ENCODE results near the gene PKNOX2. TPM values are rescaled to one million over a fixed set of nuclear protein-coding genes. Genes with fewer than 3 reads are reported as not detected.

Gene PKNOX2
- polyA plus RNA-seq, 1 experiment = 0.02 TPM

DNA sequence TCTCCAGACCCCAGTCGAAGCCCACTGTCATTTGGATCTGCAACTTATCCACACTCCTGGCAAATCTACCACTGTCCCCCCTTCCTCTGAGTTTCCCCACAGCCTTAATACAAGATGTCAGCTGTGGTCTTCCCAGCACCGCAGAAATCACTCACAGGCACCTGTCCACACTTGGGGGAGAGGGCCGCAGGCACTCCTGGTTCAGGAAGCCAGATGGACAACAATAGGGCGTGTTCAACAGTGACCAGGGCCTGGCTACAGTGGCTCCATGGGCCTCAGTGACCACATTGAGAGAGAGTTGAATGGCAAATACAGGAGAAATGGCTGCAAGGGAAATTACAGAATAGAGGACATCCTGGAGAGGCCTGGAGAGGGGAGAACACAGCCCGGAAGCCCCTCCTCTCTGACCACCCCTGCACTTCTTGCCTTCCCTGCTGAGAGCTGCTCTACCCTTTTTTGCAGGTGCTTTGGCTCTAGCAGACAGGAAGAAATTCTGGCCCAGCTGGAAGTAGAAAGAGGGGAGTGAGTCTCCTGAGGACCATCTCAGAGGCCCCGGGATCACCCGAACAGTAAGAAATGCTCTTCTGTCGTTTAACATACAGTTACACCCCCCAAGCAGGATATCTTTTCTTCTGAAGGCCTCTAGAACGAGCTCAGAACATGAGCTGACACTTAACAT, 166.9 kb downstream of the PKNOX2 start:
- TF ChIP-seq, protein P1, sequence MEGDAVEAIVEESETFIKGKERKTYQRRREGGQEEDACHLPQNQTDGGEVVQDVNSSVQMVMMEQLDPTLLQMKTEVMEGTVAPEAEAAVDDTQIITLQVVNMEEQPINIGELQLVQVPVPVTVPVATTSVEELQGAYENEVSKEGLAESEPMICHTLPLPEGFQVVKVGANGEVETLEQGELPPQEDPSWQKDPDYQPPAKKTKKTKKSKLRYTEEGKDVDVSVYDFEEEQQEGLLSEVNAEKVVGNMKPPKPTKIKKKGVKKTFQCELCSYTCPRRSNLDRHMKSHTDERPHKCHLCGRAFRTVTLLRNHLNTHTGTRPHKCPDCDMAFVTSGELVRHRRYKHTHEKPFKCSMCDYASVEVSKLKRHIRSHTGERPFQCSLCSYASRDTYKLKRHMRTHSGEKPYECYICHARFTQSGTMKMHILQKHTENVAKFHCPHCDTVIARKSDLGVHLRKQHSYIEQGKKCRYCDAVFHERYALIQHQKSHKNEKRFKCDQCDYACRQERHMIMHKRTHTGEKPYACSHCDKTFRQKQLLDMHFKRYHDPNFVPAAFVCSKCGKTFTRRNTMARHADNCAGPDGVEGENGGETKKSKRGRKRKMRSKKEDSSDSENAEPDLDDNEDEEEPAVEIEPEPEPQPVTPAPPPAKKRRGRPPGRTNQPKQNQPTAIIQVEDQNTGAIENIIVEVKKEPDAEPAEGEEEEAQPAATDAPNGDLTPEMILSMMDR (IDR thresholded peaks at IDR 0.05; ENCODE audit: insufficient read depth, low read depth, low read length) = no peak
- Histone ChIP-seq H3K27me3 (ENCODE audit: control insufficient read depth, insufficient read depth, low read length) (peaks cover 24% of the 10 kb centered on the region), H3K36me3 (ENCODE audit: control insufficient read depth, insufficient read depth, low read length) (no peaks in the 10 kb centered on the region), H3K4me3 (ENCODE audit: low read depth, low read length) (no peak overlapping the region)
- ChIA-PET CTCF (interaction anchor here (1.1 to 1.7 kb wide), 2 partner anchors 14 to 66 kb away, joined by 3 to 7 read pairs; no protein-coding TSS in a partner anchor), POLR2A (no interaction called here)
- DNase-seq (ENCODE audit: low read depth) = no peak

DNA sequence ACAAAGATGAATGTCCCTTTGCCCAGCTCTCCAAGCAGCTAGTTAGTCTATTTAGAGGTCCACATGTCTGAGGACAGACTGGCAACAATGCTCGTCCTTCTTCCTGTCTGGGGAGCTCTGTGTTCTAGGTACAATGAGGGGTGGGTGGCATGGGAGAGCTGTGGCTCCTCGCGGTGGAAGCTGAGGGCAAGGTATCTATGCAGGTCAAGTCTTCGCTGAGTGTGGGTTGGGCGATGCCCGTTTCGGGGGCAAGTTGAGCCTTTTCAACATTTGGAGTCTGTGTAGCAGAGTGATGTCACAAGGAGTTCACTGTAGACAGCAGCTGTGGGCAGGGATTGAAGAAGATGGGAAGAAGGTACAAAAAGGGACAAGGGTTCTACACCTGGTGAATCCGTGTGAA, 168.3 kb downstream of the PKNOX2 start:
- POLR2A ChIA-PET = no interaction called here
- H3K36me3 ChIP-seq (ENCODE audit: control insufficient read depth, insufficient read depth, low read length) = no peaks in the 10 kb centered on the region
- no peak overlapping the region for H3K4me3 ChIP-seq (ENCODE audit: low read depth, low read length)
- CTCF ChIA-PET = interaction anchor here (1.1 to 1.7 kb wide), 2 partner anchors 13 to 67 kb away, joined by 3 to 7 read pairs; no protein-coding TSS in a partner anchor
- no peak for DNase-seq (ENCODE audit: low read depth)
- H3K27me3 ChIP-seq (ENCODE audit: control insufficient read depth, insufficient read depth, low read length) = peaks cover 19% of the 10 kb centered on the region
- TF ChIP-seq, protein P1 (IDR thresholded peaks at IDR 0.05; ENCODE audit: insufficient read depth, low read depth, low read length) = no peak

DNA sequence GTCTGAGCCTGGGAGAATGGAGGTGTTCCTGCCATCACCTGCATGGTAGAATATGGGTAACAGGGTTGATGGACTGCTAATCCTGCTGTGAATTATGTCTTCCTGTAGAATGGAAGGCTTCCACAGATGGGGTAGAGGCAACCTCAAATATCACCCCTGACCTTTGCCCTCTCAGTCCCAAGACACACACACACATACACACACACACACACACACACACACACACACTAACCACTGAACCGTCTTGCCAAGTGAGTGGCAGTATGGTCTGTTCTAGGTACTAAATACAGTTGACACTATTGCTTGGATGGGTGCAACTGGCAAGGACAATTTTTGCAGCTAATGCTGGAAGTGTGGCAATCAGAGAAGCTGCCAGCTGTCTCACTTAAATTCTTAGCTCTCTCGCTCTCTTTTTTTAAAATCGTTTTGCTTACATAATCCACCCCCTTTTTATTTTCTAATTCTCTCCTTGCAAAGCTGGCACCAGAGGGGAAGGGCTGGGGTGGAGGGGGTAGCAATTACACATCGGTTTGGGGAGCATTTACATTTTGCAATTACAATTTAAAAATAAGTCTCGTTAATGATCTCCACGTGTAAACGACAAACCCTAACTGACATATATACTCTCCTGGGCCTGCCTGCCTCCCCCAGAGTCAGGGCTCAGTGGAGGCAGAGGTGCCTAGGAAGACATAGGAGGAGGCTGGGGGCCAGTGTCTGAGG, 169.0 kb downstream of the PKNOX2 start:
- H3K36me3 ChIP-seq (ENCODE audit: control insufficient read depth, insufficient read depth, low read length) = no peaks in the 10 kb centered on the region
- CTCF ChIA-PET = interaction anchor here (1.1 kb wide), 1 partner anchor 12 kb away, joined by 4 read pairs; no protein-coding TSS in a partner anchor
- TF ChIP-seq, protein P1 (IDR thresholded peaks at IDR 0.05; ENCODE audit: insufficient read depth, low read depth, low read length) = no peak
- DNase-seq (ENCODE audit: low read depth) = no peak
- POLR2A ChIA-PET = no interaction called here
- H3K27me3 ChIP-seq (ENCODE audit: control insufficient read depth, insufficient read depth, low read length) = peaks cover 25% of the 10 kb centered on the region
- no peak overlapping the region for H3K4me3 ChIP-seq (ENCODE audit: low read depth, low read length)

DNA sequence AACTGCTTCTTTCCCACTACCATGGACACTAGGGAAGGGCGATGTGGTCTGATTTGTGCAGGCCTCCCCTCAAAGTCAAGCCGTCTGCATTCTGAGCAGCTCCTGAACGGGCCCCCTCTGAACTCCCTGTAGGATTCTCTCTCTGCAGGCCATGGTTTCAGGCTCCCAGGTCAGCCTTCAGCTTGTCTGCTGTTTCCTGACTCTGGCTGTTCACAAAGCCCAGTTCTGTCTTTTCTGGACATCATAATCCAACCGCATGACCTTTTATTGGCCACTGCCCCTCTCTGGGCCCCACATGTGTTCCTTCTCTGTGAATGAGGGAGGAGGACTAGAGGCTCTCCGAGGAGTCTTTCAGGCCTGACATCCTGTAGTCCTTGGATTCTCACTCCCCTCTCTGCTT, 170.6 kb downstream of the PKNOX2 start:
- POLR2A ChIA-PET = no interaction called here
- no peak overlapping the region for H3K4me3 ChIP-seq (ENCODE audit: low read depth, low read length)
- no peaks in the 10 kb centered on the region for H3K36me3 ChIP-seq (ENCODE audit: control insufficient read depth, insufficient read depth, low read length)
- CTCF ChIA-PET = interaction anchor here (1.1 to 2.1 kb wide), 5 partner anchors 10 to 94 kb away, joined by 3 to 15 read pairs (median 3); no protein-coding TSS in a partner anchor
- peaks cover 24% of the 10 kb centered on the region for H3K27me3 ChIP-seq (ENCODE audit: control insufficient read depth, insufficient read depth, low read length)
- DNase-seq (ENCODE audit: low read depth) = no peak
- TF ChIP-seq, protein P1 (IDR thresholded peaks at IDR 0.05; ENCODE audit: insufficient read depth, low read depth, low read length) = no peak

All from BJ (cell line).